Skeletal muscle tissue (tissue), 4 donors: ENCODE measurements around the gene LARGE1. TPM values are rescaled to one million over a fixed set of nuclear protein-coding genes. Genes with fewer than 3 reads are reported as not detected.

Experiments
- H3K27ac ChIP-seq: one replicate; pipeline ENCODE4 v1.7.0; 2013; ENCODE audit warnings: mild to moderate bottlenecking, low read depth, low read length, inconsistent platforms
- H3K27me3 ChIP-seq, 3 donors: one replicate each; pipeline ENCODE4 v1.7.0; 2013; ENCODE audit warnings: low read length in 3 of 3; ENCODE audit not compliant: control insufficient read depth in 3 of 3, insufficient read depth in 3 of 3
- H3K36me3 ChIP-seq, 3 donors: one replicate each; pipeline ENCODE4 v1.7.0; 2013; ENCODE audit warnings: low read length in 3 of 3; ENCODE audit not compliant: control insufficient read depth in 3 of 3, insufficient read depth in 3 of 3
- H3K4me1 ChIP-seq, 3 donors: one replicate each; pipeline ENCODE4 v1.7.0; 2013; ENCODE audit warnings: low read length in 3 of 3, mild to moderate bottlenecking in 3 of 3; ENCODE audit not compliant: control insufficient read depth in 3 of 3, insufficient read depth in 3 of 3
- H3K4me3 ChIP-seq, 3 donors: one replicate each; pipeline ENCODE4 v1.7.0; 2013; ENCODE audit warnings: low read length in 3 of 3
- H3K9ac ChIP-seq, 3 donors: one replicate each; pipeline ENCODE4 v1.7.0; 2013; ENCODE audit warnings: low read length in 3 of 3, mild to moderate bottlenecking in 3 of 3, moderate library complexity in 2 of 3, low read depth in 1 of 3
- H3K9me3 ChIP-seq, 3 donors: one replicate each; pipeline ENCODE4 v1.7.0; 2013; ENCODE audit warnings: low read length in 3 of 3; ENCODE audit not compliant: control insufficient read depth in 3 of 3
- total RNA-seq: library from RNA; depleted of rRNA; stranded (reverse); fragments of >200 nt; gene quantifications from one replicate; pipeline ENCODE4 v1.2.3, GENCODE V29; 2014
- donor health status: Osteomylitis.

Gene LARGE1
- total RNA-seq, 1 donor from 2014 or later = 12.5 TPM

DNA sequence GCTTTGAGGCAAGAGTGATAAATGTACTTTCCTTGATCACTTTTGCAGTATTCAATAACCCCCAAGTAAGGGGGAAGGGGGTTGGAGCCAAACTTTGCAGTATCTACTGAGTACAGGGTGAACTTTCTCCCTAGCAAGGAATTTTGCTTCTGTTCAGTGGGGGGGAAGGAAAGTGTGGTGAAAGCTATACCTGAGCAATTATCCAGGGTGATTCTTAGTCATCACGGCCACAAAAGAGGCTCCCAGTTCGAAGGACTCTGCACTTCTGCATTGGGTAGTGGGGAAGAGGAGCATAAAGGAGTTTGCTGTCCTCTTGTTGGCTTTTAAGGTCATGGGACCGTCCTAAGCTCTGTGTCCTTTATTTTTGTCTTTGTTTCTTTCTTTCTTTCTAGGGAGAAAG, 515.6 kb downstream of the LARGE1 start:
- Histone ChIP-seq H3K27ac (no peak overlapping the region), H3K4me1 (peaks cover 6 to 11% (median 7%) of the 10 kb centered on the region in 3 donors), H3K9ac (no peak overlapping the region), H3K27me3 (no peaks in the 10 kb centered on the region), H3K9me3 (no peaks in the 10 kb centered on the region), H3K4me3 (no peak overlapping the region), H3K36me3 (no peaks in the 10 kb centered on the region)

DNA sequence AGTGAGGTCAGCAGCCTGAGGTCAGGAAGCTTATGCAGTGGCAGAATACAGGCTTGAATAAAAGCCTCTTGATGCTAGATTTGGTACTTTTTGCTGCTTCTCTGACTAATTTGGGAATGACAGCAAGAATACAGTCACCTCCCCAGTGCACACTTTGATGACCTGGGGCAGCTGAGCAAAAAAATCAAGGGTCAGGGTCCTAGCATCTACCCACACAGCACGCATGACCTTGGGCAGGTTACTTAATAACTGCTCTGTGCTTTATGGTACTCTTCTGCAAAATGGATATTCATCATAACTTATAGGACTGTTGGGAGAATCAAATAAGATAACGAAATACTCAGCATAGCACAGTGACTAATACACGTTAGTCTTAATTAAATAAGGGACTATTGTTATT, 518.0 kb downstream of the LARGE1 start:
- Histone ChIP-seq H3K4me3 (no peak overlapping the region), H3K27me3 (no peaks in the 10 kb centered on the region), H3K36me3 (no peaks in the 10 kb centered on the region), H3K9ac (no peak overlapping the region), H3K9me3 (no peaks in the 10 kb centered on the region), H3K4me1 (peaks cover 6 to 11% (median 7%) of the 10 kb centered on the region in 3 donors), H3K27ac (no peak overlapping the region)

DNA sequence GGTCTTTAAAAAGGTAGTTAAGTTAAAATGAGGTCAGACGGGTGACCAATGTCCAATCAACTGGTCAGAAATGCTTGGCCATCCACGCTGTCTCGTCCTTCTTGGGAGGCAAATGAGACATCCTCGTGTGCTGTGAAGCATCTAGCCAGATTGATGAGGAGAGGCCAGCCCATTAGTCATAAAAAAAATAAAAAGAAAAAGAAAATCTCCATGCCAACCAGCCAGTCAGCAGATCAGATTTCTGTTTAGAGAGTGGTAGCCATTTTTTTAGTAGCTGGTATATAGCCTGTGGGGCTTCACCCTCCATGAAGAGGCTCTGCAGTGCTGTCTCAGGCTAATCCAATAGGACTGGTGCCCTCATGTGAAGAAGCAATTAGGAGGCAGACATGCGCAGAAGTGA, 519.0 kb downstream of the LARGE1 start:
- Histone ChIP-seq H3K9me3 (no peaks in the 10 kb centered on the region), H3K27me3 (no peaks in the 10 kb centered on the region), H3K36me3 (no peaks in the 10 kb centered on the region), H3K4me3 (no peak overlapping the region), H3K9ac (no peak overlapping the region), H3K4me1 (peaks cover 6 to 11% (median 7%) of the 10 kb centered on the region in 3 donors), H3K27ac (no peak overlapping the region)

DNA sequence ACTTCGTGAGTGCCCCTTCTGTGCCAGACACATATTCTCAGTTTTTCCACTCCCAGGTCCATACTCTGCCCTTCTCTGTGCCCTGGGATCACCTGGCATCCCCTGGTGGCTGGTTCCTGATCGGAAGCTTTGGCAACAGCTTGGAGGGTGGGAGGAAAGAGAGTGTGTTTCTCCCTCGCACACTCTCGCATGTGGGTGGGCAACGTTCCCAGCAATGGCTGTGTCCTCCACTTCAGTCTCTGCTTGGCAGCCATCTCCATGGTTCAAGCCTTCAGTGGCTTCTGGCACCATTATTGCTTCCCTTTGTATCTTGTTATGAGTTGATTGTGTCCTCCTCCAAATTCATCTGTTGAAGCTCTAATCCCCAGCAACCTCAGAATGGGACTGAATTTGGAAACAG, 519.4 kb downstream of the LARGE1 start:
- Histone ChIP-seq H3K36me3 (no peaks in the 10 kb centered on the region), H3K4me1 (peaks cover 6 to 11% (median 7%) of the 10 kb centered on the region in 3 donors), H3K9ac (no peak overlapping the region), H3K27ac (no peak overlapping the region), H3K9me3 (no peaks in the 10 kb centered on the region), H3K27me3 (no peaks in the 10 kb centered on the region), H3K4me3 (no peak overlapping the region)

DNA sequence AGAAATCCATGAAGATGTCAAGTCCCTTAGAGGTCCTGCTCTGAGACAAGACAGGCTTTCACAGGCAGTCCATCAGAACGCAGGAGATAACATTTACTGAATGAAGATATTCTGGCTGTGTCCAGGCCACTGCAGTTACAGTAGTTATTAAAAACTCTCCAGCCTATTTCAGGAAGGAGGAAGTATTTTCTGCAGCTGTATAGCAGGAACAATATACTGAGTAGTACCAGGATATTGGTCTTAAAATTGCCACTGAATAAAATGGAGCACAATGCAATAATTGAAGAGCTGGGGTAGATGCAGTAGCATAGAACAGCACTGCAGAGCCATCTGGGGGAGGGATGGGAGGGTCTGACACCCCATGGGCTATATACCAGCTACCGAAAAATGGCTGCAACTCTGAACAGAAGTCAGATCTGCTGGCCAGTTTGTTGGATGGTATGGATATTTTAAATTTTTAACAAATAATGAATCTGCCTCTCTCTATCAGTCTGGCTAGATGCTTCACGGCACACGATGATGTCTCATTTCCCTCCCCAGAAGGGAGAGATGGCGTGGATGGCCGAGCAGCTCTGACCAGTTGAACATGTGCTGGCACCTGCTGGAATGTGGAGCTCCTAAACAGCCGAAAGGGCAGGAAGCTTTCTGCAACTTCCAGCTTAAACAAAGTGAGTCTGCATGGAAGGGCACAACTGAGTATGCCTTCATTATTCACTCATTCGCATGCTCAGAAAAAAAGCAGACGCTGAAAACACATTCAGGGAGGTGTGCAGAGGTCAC, 520.0 kb downstream of the LARGE1 start:
- Histone ChIP-seq H3K27me3 (no peaks in the 10 kb centered on the region), H3K4me3 (no peak overlapping the region), H3K36me3 (no peaks in the 10 kb centered on the region), H3K27ac (no peak overlapping the region), H3K9ac (no peak overlapping the region), H3K9me3 (no peaks in the 10 kb centered on the region), H3K4me1 (peaks cover 6 to 10% (median 7%) of the 10 kb centered on the region in 3 donors)

DNA sequence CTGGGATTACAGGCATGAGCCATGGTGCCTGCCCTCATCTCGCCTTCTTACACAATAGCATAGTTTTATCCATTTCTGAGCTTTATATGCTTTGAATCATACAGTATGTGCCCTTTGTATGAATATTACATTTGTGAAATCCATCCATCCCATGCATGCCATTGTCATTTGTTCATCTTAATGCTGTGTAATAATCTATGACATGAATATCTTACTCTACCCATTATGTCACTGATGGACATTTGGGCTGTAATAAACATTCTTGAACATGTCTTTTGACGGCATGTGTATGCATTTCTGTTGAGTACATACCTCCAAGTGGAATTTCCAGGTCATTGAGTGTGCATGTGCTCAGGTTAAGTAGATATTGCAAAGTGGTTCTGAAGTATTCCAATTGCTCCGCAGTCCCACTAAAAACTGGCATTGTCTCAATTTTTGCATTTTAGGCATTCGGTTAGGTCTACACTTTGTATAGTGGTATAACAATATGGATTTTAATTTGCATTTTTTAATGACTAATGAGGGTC, 522.8 kb downstream of the LARGE1 start:
- Histone ChIP-seq H3K27ac (no peak overlapping the region), H3K4me3 (no peak overlapping the region), H3K9ac (no peak overlapping the region), H3K27me3 (no peaks in the 10 kb centered on the region), H3K9me3 (no peaks in the 10 kb centered on the region), H3K4me1 (no peaks in the 10 kb centered on the region), H3K36me3 (no peaks in the 10 kb centered on the region)

DNA sequence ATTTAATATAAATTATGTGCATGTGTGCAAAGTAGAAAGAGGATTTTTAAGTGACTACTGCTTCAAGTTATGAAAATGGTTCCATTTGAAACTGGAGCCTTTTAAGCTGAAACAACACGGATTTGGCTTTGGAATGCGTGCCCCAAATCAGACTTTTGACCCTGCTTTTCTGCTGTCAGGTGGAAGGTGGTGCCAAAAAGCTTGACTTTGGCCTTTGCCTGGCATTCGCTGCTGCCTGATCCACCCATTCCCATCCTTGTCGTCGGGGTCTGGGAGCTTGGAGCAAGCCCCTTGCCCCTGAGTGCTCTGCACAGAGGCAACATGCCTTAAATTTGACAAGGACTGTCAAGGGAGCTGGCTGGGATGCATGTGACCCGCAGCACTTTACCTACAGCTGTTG, 526.8 kb downstream of the LARGE1 start:
- Histone ChIP-seq H3K4me1 (no peaks in the 10 kb centered on the region), H3K36me3 (no peaks in the 10 kb centered on the region), H3K27me3 (no peaks in the 10 kb centered on the region), H3K9ac (no peak overlapping the region), H3K9me3 (no peaks in the 10 kb centered on the region), H3K27ac (no peak overlapping the region), H3K4me3 (no peak overlapping the region)

DNA sequence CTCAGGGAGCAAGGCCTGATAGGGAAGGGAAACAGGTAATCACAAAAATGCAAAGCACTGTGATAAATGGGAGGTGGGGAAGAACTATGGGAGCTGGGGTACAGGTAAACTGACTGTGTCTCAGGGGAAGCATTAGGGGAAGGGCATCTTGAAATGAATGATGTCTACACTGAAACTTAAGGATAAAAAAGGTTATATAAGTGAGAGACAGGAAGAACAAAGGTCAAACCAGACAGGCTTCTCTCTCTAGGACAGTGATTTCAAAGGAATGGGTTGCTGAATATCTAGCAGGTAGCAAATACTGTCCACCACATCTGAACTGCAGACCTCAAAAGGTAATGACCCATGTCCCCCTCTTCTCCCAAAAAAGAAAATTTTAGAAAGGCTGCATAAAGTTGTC, 529.0 kb downstream of the LARGE1 start:
- Histone ChIP-seq H3K36me3 (no peaks in the 10 kb centered on the region), H3K9me3 (no peaks in the 10 kb centered on the region), H3K27ac (no peak overlapping the region), H3K4me3 (no peak overlapping the region), H3K9ac (no peak overlapping the region), H3K4me1 (no peaks in the 10 kb centered on the region), H3K27me3 (no peaks in the 10 kb centered on the region)

DNA sequence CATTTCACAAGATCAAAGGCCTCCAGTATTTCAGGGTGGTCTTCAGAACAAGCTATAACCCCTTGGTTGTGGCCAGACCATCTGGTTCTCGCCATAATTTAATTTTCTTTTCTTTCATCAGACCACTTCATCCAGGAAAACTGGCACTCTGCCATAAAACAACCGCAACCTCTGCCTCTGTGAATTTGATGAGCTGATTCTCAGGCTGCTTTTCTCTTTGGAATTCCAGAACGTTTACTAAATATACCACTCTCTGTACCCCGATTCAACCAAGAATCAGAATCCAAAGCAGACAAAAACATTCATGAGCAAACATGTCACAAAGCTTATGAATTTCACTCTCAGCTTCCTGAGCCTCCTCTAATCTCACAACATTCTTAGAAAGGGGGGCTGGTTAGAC, 530.3 kb downstream of the LARGE1 start:
- Histone ChIP-seq H3K36me3 (no peaks in the 10 kb centered on the region), H3K4me1 (no peaks in the 10 kb centered on the region), H3K4me3 (no peak overlapping the region), H3K27ac (no peak overlapping the region), H3K27me3 (no peaks in the 10 kb centered on the region), H3K9ac (no peak overlapping the region), H3K9me3 (no peaks in the 10 kb centered on the region)

DNA sequence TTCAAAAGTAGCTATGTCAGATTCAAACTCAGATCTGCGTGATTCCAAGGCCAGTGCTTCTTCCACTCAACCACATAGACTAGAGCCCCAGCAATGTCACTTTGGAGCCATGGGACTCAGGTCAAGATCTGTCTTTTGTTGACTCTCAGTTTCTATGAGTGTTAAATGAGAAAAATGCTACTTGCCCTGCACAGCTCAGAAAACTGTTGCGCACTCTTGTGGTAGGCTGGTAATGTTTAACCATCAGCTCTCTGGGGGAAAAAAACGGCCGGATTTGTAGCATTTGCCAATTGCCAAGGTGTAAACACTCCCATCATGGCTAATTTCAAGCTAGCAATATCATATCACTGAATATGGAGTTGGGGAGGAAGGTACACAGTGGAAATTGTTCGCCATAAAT, 534.0 kb downstream of the LARGE1 start:
- Histone ChIP-seq H3K9ac (no peak overlapping the region), H3K9me3 (no peaks in the 10 kb centered on the region), H3K27ac (no peak overlapping the region), H3K36me3 (peaks cover 0 to 14% (median 7%) of the 10 kb centered on the region in 3 donors), H3K27me3 (no peaks in the 10 kb centered on the region), H3K4me3 (no peak overlapping the region), H3K4me1 (no peaks in the 10 kb centered on the region)
